GM12801 (cell line): ENCODE data around the gene EFCAB6.

ENCODE experiments used
- CTCF ChIP-seq: IDR thresholded peaks from one replicate; pipeline ENCODE4 v1.5.1; 2011; ENCODE audit warnings: control low read depth; ENCODE audit not compliant: insufficient read length; ENCODE audit errors: extremely low read depth

EFCAB6 gene

GRCh38 chr22:43642319-43643206 is 169.5 kb downstream of the EFCAB6 start:
- TF ChIP-seq CTCF, result no peak

- TF ChIP-seq CTCF, result no peak
These were observed 172.7 kb downstream of the EFCAB6 start for GRCh38 chr22:43639228-43639948.

GRCh38 chr22:43637275-43638260 is 174.5 kb downstream of the EFCAB6 start:
- no peak for TF ChIP-seq CTCF

GRCh38 chr22:43636086-43636485 is 176.0 kb downstream of the EFCAB6 start:
- TF ChIP-seq CTCF, result no peak

GRCh38 chr22:43635101-43635500 is 177.0 kb downstream of the EFCAB6 start:
- no peak for TF ChIP-seq CTCF

- TF ChIP-seq CTCF, result no peak
These were observed 177.8 kb downstream of the EFCAB6 start for GRCh38 chr22:43634316-43634715.
